GM23248 (cell line): ENCODE measurements around the gene TGM1.

ENCODE experiments used
- EZH2 ChIP-seq: fragments of 200-600 bp; sonication (generic); IDR thresholded peaks from 2 replicates; pipeline ENCODE4 v1.6.1; 2018; ENCODE audit warnings: antibody characterized with exemption, mild to moderate bottlenecking; ENCODE audit not compliant: insufficient read depth, poor library complexity, severe bottlenecking
- EZH2phosphoT487 ChIP-seq: fragments of 200-600 bp; sonication (generic); IDR thresholded peaks from 2 replicates; pipeline ENCODE4 v1.6.1; 2018; ENCODE audit warnings: antibody characterized with exemption, moderate library complexity, mild to moderate bottlenecking, low read depth; ENCODE audit not compliant: insufficient read depth

GRCh38 chr14:24237463-24237955 lies 25.5 kb downstream of the TGM1 start:
- no peak for TF ChIP-seq EZH2
- no peak for TF ChIP-seq EZH2phosphoT487
